Ectodermal cell (in vitro differentiated cells): ENCODE measurements around the gene RASGEF1C.

Experiments
- H3K27ac ChIP-seq: 2 replicates; pipeline ENCODE4 v1.7.0; 2013; ENCODE audit warnings: mild to moderate bottlenecking, low read depth, low read length; ENCODE audit not compliant: insufficient read depth, poor library complexity, severe bottlenecking
- H3K27me3 ChIP-seq: 2 replicates; pipeline ENCODE4 v1.7.0; 2013; ENCODE audit warnings: mild to moderate bottlenecking, low read length; ENCODE audit not compliant: insufficient read depth, control insufficient read depth, poor library complexity, severe bottlenecking
- H3K36me3 ChIP-seq: one replicate; pipeline ENCODE4 v1.7.0; 2013; ENCODE audit warnings: low read length; ENCODE audit not compliant: control insufficient read depth, insufficient read depth
- H3K4me1 ChIP-seq: one replicate; pipeline ENCODE4 v1.7.0; 2013; ENCODE audit warnings: low read length; ENCODE audit not compliant: control insufficient read depth, insufficient read depth
- H3K4me3 ChIP-seq: 2 replicates; pipeline ENCODE4 v1.7.0; 2013; ENCODE audit warnings: low read depth, low read length, control low read depth; ENCODE audit not compliant: insufficient read depth
- H3K9me3 ChIP-seq: 2 replicates; pipeline ENCODE4 v1.7.0; 2013; ENCODE audit warnings: mild to moderate bottlenecking, low read length, moderate library complexity; ENCODE audit not compliant: control insufficient read depth
- WGBS, 2 experiments: methylation state at CpG; one replicate each; pipeline ENCODE4 v1.1.7; 2013; ENCODE audit warnings: missing lambda C conversion rate in 2 of 2; 5-methylcytosine and 5-hydroxymethylcytosine counted together

Gene RASGEF1C

DNA sequence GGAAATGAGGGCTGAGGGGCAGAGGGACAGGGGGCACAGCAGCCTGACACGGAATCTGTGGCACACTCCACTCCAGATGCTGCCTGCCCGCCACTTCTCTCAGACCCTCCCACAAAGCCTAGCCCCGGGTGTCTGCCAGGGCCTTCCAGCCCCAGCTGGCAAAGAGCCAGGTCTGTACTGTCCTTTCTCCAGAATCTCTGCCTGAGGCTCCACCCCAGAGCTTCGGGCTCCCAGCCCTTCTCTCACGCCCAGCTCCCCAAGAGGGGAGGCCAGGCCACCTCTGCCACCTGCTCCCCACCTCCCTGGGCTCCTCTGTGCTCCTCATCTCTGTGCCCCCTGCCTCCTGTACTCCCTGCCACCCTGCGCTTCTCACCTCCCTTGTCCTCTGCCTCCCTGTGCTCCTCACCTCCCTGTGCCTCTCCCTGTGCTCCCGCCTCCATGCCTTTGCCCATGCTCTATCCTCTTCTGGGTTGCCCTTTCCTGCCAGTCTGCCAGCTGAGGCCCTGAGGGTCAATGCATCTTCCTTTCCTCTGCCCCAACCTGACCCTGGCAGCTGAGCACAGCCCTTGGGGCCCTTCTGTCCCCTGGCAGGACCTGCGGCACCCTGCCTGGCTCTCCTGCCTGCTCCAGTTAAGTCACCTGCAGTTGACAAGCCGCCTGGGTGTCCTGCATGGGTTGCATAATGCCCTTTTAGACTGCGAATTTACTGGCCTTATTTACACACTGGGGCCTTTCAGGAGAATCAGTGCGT, 36.4 kb downstream of the RASGEF1C start:
- H3K27ac ChIP-seq, result no peak overlapping the region
- no peaks in the 10 kb centered on the region for H3K27me3 ChIP-seq
- H3K9me3 ChIP-seq, result no peaks in the 10 kb centered on the region
- no peaks in the 10 kb centered on the region for H3K36me3 ChIP-seq
- H3K4me3 ChIP-seq, result no peak overlapping the region
- 89 to 90% methylated on average over 11 of the region's 11 CpGs for WGBS, 2 experiments
- peaks cover 9% of the 10 kb centered on the region for H3K4me1 ChIP-seq

DNA sequence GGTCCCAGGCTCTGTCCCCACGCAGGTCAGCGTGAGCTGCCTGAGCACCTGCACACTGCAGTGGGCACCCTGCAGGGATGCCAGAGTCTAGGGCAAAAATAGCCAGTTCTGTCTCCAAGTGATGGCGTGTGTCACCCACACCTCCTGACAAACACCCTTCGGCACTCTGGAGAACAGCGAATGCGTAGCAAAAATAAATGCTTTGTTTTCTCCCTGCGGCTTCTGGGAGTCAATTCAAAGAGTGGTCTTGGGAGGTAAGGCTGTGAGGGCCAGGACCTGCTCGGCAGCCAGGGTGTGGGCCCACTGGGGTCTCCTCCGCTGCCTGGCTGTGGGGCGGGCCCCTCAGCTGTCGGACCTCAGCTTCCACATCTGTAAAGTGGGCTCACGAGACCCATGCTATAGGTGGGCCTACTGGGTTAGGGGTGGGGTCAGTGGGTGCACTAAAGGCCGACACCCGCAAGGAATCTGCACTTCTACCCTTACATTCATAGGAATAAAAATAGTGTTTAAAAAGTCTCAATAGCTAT, 37.4 kb downstream of the RASGEF1C start:
- 95% methylated on average over 12 of the region's 14 CpGs for WGBS, 2 experiments
- Histone ChIP-seq H3K9me3 (no peaks in the 10 kb centered on the region), H3K36me3 (no peaks in the 10 kb centered on the region), H3K4me1 (peaks cover 9% of the 10 kb centered on the region), H3K4me3 (no peak overlapping the region), H3K27me3 (no peaks in the 10 kb centered on the region), H3K27ac (no peak overlapping the region)

DNA sequence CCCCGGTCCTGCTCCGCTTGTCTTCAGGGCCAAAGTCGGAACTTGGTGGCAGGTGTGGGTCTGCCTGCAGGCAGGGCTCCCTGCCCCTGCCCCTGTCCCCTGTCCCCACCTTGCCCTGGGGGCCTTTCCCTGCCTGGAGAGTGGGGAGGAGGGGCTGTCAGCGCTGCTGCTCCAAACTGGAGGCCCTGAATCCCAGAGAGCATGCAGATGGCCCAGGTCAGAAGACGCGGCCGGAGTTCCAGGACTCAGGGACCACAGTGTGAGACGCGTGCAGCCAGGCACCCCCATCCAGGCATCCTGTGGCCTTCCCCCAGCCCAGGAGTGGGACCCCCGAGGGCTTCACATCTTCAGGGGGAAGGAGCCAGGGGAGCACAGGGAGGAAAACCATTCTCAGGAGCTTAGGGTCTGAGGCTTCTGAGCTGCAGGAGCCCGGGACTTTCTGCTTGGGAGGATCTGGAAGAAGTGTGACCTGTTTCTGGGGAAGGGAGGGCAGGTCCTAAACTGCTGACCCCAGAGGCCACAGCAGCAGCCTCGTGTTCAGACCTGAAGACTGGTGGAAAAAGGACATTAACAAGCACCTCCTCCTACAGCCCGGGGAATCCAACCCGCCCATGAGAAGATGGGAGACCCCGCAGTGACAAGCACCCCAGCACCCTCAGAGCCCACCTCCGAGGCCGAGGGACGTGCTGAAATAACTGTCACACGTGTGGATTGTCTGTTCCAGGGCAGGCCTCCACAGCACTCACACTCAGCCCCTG, 38.0 kb downstream of the RASGEF1C start:
- H3K27ac ChIP-seq, result no peak overlapping the region
- WGBS, 2 experiments, result 88 to 93% methylated on average over 19 of the region's 19 CpGs
- H3K36me3 ChIP-seq, result no peaks in the 10 kb centered on the region
- no peak overlapping the region for H3K4me3 ChIP-seq
- H3K4me1 ChIP-seq, result peaks cover 9% of the 10 kb centered on the region
- H3K27me3 ChIP-seq, result no peaks in the 10 kb centered on the region
- H3K9me3 ChIP-seq, result no peaks in the 10 kb centered on the region

DNA sequence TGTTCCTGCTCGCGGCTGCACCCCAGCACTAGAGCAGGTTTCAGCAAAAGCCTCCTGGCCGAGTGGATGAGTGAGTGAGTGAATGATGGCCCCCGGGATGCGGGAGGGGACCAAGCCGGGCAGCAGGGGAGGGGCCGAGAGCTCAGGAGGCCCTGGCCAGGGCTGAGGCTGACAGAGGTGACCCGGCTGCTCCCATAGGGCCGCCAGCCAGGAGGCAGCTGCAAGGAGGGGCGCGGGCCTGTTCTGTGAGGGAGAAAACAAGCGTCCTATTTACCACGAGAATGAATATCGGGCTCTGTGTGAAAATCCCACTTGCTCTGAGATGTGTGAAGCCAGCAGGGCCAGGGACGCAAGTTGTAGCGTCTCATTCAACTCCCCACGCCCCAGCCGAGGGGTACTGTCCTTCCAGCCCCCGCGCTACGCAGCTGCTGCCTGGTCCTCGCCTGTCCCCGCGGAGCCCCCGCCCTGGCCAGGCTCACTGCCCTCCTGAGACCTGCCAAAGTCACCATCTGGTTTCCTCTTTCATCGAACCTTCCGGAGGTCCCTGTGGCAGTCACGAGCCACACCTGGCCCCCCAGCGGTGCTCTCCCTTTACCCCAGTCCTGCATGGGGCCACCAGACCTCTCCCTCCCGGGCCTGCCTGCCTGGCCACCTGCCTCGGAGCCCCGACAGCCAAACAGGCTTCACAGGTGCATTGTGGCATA, 38.8 kb downstream of the RASGEF1C start:
- Histone ChIP-seq H3K27me3 (no peaks in the 10 kb centered on the region), H3K36me3 (no peaks in the 10 kb centered on the region), H3K9me3 (no peaks in the 10 kb centered on the region), H3K27ac (no peak overlapping the region), H3K4me1 (peaks cover 9% of the 10 kb centered on the region), H3K4me3 (no peak overlapping the region)
- WGBS, 2 experiments, result 76 to 79% methylated on average over 32 of the region's 32 CpGs

DNA sequence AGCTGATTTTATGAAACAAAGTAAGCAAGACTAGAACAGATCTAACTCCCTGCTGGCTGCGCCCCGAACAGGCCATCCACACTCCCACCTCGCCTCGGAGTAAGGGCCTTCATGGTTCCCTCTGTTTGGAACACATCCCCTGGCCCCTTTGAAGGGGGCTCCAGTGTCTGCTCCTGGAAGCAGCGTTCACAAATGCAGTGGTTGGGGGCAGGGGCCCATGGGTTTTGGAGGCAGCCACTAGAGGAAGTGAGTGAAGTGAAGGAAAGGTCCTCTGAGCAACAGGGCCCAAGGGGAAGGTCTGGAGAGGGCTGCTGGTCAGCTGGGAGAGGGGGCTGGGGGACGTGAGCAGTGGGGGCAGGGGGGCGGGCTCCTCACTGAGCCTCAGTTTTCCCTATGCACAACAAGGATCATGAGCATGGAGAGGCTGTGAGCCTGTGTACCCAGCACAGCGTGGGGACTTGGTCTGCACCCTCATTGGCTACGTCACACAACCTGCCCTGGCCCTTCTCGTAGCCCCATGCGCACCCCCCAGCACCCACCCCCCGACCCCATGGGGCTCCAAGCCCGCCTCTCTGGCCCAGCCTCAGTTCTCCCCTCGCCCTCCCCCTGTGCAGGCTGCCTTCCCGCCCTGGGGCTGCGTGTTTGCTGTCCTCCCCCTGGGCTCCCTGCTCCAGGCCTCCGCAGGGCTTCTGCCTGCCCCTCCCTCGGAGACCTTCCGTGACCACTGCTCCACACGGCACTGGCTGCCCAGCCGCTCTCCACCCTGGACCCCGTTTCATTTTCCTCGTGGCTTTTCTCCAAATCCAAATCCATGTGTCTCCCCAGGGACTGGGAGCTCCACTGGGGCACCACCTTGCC, 39.5 kb downstream of the RASGEF1C start:
- Histone ChIP-seq H3K27me3 (no peaks in the 10 kb centered on the region), H3K27ac (no peak overlapping the region), H3K9me3 (no peaks in the 10 kb centered on the region), H3K4me1 (peaks cover 9% of the 10 kb centered on the region), H3K36me3 (no peaks in the 10 kb centered on the region), H3K4me3 (no peak overlapping the region)
- WGBS, 2 experiments, result 77 to 78% methylated on average over 23 of the region's 23 CpGs

DNA sequence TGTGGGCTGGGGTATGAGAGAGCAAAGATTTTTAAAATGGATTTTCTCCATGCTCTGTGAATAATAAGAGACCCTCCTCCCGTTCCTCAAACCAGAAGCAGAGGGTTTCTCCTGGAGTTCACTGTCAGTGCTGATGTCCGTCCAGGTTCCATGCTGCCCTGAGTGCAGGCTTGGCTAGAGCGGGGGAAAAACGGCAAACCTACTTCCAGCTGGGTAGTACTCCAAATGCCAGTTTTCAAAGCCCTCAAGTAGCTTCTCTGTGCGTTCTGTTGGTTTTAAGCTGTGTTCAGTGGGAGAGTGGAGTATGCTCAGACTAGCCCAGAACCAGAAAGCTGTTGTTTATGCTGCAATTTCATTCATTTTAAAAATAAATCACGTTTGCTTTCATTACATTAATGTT, 40.3 kb downstream of the RASGEF1C start:
- Histone ChIP-seq H3K27me3 (no peaks in the 10 kb centered on the region), H3K9me3 (no peaks in the 10 kb centered on the region), H3K27ac (no peak overlapping the region), H3K36me3 (no peaks in the 10 kb centered on the region), H3K4me3 (no peak overlapping the region), H3K4me1 (peaks cover 9% of the 10 kb centered on the region)
- WGBS, 2 experiments, result 87 to 93% methylated on average over 5 of the region's 6 CpGs

DNA sequence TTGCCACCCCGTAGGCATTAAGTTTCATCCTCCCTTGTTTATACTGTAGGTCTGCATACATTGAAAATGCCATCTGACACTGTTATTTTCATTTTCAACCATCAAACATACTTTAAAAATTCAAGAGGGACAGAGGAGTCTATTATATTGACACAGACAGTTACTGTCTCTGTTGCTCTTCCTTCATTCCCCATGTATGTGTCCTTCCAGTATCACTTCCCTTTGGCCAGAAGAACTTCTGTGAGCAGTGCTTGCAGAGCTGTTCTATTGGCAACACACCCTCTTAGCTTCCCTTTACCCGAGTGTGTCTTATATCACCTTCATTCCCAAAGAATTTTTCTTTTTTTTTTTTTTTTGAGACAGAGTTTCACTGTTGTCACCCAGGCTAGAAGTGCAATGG, 42.8 kb downstream of the RASGEF1C start:
- 71 to 79% methylated on average over 2 of the region's 2 CpGs for WGBS, 2 experiments
- H3K4me1 ChIP-seq, result peaks cover 9% of the 10 kb centered on the region
- no peaks in the 10 kb centered on the region for H3K9me3 ChIP-seq
- no peaks in the 10 kb centered on the region for H3K36me3 ChIP-seq
- no peak overlapping the region for H3K27ac ChIP-seq
- H3K27me3 ChIP-seq, result no peaks in the 10 kb centered on the region
- H3K4me3 ChIP-seq, result no peak overlapping the region

DNA sequence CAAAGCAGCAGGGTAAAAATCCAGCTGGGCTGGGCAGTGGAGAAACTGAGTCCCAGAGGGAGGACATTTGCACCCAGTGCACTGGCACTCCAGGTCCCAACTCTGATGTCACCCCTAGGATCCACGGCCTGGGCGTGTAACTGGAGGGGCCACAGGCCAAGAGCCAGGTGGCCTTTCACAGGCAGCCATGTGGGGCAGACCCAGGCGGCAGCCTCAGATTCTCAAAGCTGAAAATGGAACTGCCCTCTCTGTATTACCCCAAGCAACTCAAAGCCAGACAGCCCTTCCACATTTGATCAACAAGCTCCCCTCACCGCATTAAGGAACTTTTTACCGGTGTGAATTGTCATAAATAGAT, 46.7 kb downstream of the RASGEF1C start:
- WGBS, 2 experiments, result 93 to 95% methylated on average over 3 of the region's 5 CpGs
- Histone ChIP-seq H3K27me3 (no peaks in the 10 kb centered on the region), H3K9me3 (no peaks in the 10 kb centered on the region), H3K36me3 (no peaks in the 10 kb centered on the region), H3K4me3 (no peak overlapping the region), H3K27ac (no peak overlapping the region), H3K4me1 (no peaks in the 10 kb centered on the region)

DNA sequence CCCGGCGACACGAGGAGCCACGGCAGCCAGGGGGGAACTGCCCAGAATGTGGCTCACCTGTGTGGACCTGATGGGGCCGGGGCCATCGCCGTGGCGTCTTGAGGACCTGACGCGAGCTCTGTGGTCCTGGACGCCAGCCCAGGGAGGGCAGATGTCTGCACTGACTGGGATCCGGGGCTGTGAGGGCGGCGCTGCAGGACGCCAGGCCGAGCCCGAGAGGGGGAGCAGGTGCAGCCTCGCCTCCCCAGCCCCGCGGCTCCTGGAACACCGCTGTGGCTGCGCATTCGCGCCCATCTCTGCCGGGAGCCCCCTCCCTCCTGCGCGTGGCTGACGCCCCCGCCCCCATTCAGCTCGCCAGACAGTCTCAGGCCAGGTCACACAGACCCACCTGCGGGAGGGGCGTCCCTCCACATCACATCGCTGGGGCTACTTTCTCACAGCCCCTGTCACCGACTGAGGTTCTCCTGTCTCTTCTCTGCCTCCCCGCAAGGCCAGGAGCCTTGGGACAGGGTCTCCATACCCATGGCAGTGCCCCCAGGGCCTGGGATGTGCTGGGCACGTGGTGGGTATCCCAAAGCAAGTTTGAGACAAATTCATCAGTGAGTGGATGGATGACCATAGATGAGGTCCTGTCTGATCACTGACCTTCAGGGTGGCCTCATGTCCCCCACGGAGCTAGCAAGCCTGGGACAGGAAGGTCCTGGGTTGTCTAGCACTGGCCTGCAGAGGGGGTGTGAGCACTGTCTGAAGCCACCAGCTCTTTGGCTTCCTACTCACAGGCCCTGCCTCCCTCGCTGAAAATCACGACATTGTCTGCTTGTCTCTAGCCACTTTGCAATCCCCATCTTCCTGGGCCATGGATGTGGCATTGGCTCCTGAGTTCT, 47.3 kb downstream of the RASGEF1C start:
- Histone ChIP-seq H3K9me3 (no peaks in the 10 kb centered on the region), H3K27ac (no peak overlapping the region), H3K4me3 (no peak overlapping the region), H3K27me3 (no peaks in the 10 kb centered on the region), H3K36me3 (no peaks in the 10 kb centered on the region), H3K4me1 (no peaks in the 10 kb centered on the region)
- 90% methylated on average over 39 of the region's 39 CpGs for WGBS, 2 experiments
